ENCODE data around the gene RNASET2.

The RNASET2 gene

DNA sequence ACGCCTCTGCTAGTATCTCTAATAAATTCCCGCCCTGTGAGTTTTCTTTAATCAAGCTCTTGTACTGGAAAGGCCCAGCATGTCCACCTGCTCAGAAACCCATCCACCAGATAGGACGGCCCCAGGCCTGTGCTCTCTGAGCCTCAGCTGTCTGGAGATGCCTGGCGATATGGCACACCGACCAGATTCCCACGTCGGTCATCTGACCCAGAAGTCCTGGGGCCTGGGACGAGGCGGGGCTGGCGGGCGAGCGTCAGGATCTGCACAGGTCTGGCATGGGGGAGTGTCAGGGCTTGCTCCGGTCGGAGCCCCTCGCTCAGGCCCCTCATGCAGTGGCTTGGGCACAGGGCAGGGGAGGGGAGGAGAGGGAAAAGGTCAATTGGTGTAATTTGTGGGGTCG, 10.2 kb downstream of the RNASET2 start:
- no peak overlapping the region for H3K4me3 Mint-ChIP-seq
- H3K27ac Mint-ChIP-seq: no peak overlapping the region
- no peak for DNase-seq
- H3K27me3 Mint-ChIP-seq: no peaks in the 10 kb centered on the region
- peaks cover 42% of the 10 kb centered on the region for H3K4me1 Mint-ChIP-seq
- no peak for ATAC-seq
- peaks cover 43% of the 10 kb centered on the region for H3K36me3 Mint-ChIP-seq (ENCODE audit: low read depth)
- no peaks in the 10 kb centered on the region for H3K9me3 Mint-ChIP-seq

DNA sequence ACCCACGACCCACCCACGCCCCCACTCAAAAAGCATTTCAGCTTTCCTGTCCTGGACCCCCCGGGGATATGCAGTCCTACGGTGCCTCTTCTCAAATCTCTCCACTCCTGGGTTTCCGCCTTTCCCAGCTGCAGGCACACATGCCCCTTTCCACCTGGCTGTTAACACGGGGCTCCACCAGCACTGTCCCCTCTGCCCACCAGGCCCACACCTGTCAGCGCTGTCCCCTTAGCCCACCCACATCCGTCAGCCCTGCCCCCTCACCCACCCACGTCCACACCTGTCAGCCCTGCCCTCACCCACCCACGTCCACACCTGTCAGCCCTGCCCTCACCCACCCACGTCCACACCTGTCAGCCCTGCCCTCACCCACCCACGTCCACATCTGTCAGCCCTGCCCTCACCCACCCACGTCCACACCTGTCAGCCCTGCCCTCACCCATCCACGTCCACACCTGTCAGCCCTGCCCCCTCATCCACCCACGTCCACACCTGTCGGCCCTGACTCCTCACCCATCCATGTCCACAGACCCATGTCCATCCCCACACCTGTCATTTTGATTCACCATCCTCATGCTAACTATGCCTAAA, 11.6 kb downstream of the RNASET2 start:
- H3K27me3 Mint-ChIP-seq: no peaks in the 10 kb centered on the region
- H3K4me3 Mint-ChIP-seq: no peak overlapping the region
- peaks cover 40% of the 10 kb centered on the region for H3K4me1 Mint-ChIP-seq
- H3K36me3 Mint-ChIP-seq (ENCODE audit: low read depth): peaks cover 34% of the 10 kb centered on the region
- H3K27ac Mint-ChIP-seq: peak overlapping the region; percentile 25
- no peaks in the 10 kb centered on the region for H3K9me3 Mint-ChIP-seq
- DNase-seq (no peak), ATAC-seq (no peak)

DNA sequence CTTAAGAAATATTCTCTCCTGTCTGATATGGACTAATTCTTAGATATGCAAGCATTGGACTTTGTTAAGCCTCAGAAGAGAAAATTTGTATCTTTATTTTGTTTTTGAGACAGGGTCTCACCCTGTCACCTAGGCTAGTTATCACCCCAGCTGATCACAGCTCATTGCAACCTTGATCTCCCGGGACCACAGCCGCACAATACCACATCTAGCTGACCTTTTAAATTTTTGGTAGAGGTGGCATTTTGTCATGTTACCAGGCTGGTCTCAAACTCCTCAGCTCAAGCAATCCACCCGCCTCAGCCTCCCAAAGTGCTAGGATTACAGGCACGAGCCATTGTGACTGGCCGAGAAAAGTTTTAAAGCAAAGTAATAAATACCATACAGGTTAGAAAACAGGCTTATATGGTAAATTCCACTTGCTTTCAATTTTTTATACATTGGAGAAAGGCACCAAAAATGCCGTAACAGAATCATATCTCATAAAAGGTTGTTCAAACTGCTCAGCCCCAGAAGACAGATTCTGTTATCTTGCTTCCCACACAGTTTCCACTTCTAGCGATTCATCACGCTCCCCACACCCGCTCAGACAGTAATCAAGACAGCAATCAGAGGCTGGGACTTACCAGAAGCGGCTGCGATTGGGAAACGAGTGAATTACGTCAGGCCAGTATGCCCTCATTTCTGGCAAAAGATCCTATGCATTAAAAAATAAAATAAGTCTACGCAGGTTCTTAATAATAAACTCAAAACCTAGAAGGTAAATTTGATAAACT, 13.8 kb downstream of the RNASET2 start:
- ATAC-seq: peak; percentile 78
- Mint-ChIP-seq H3K4me1 (peaks cover 42% of the 10 kb centered on the region), H3K36me3 (ENCODE audit: low read depth) (peaks cover 41% of the 10 kb centered on the region), H3K4me3 (peak overlapping the region; percentile 38), H3K9me3 (no peaks in the 10 kb centered on the region), H3K27ac (peak overlapping the region; percentile 80), H3K27me3 (no peaks in the 10 kb centered on the region)
- peak; percentile 43 for DNase-seq

DNA sequence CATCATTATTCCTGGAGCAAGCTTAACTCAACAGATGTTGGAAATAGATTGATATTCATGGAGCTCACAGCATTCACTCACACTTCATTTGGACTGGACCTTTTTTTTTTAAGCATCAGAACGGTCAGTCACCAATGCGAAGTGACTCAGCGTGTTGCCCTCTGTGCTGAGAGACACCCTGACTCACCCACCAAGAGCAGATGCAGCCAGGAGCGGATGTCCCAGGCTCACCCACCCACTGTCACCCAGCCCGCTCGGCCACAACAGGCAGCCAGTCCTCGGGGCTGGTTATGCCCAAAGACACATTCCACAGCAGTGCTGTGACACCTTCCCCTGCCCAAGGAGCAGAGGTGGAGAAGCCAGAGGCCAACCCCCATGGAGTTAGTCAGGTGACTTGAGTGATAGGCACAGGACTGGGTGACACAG, 15.7 kb downstream of the RNASET2 start:
- Mint-ChIP-seq H3K4me3 (no peak overlapping the region), H3K27me3 (no peaks in the 10 kb centered on the region), H3K4me1 (peaks cover 51% of the 10 kb centered on the region), H3K9me3 (no peaks in the 10 kb centered on the region), H3K27ac (no peak overlapping the region), H3K36me3 (ENCODE audit: low read depth) (peaks cover 41% of the 10 kb centered on the region)
- DNase-seq (no peak), ATAC-seq (no peak)

DNA sequence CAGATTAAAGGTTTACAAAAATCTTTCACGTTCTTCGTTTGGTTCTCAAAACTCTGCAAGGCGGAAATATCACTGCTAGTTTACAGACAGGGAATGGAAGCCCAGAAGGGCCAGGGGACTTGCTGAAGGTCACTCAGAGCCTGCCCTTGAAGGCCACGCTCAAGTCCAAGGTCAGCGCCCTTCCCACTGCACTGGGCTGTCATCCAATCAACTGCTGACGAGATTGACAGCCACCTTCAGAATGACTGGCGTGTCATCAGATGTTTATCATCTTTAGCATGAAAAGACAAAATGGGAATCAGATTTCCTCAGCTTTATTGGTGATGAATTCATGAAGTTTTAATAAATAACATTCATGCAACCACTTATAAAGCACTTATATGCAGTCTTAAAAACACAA, 16.5 kb downstream of the RNASET2 start:
- Mint-ChIP-seq H3K9me3 (no peaks in the 10 kb centered on the region), H3K4me3 (no peak overlapping the region), H3K27ac (no peak overlapping the region), H3K27me3 (no peaks in the 10 kb centered on the region), H3K4me1 (peaks cover 49% of the 10 kb centered on the region), H3K36me3 (ENCODE audit: low read depth) (peaks cover 37% of the 10 kb centered on the region)
- ATAC-seq: no peak
- no peak for DNase-seq

DNA sequence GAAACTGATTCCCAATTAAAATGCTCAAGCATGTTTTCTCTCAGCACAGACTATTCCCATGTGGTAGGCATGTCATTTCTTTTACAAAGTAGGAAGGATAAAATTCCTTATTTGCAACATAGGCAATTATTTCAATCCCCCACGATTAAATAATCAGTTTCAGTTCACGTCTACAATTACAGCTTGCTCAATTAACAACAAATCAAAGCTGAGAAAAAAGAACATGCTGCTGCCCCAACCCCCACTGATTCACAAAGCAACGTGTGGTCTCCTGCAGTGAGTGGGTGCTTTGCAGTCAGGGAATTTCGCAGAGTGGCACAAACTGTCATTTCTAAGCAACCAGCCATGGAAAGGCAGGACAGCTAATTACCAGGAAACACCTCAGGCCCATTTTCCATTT, 17.0 kb downstream of the RNASET2 start:
- Mint-ChIP-seq H3K9me3 (no peaks in the 10 kb centered on the region), H3K4me3 (no peak overlapping the region), H3K36me3 (ENCODE audit: low read depth) (peaks cover 37% of the 10 kb centered on the region), H3K4me1 (peaks cover 49% of the 10 kb centered on the region), H3K27ac (no peak overlapping the region), H3K27me3 (no peaks in the 10 kb centered on the region)
- DNase-seq (no peak), ATAC-seq (no peak)

DNA sequence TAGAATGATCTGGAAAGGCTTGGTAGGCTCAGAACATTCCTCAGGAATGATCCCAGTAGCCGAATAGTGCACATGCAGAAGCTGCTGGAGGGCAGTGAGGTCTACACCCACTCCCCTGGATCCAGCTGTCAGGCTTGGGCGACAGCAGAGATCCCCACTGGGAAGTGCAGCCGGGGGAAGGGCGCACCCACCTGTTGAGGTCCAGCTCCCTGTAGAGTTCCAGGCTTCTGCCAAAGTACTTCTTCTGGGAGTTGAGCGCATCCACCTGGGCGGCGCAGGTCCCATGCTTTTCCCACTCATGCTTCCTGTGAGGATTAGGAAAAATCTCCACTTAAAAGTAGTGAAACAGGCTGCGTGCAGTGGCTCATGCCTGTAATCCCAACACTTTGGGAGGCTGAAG, 17.6 kb downstream of the RNASET2 start:
- Mint-ChIP-seq H3K9me3 (no peaks in the 10 kb centered on the region), H3K27ac (no peak overlapping the region), H3K36me3 (ENCODE audit: low read depth) (peaks cover 37% of the 10 kb centered on the region), H3K4me1 (peaks cover 49% of the 10 kb centered on the region), H3K4me3 (no peak overlapping the region), H3K27me3 (no peaks in the 10 kb centered on the region)
- ATAC-seq (no peak), DNase-seq (no peak)

DNA sequence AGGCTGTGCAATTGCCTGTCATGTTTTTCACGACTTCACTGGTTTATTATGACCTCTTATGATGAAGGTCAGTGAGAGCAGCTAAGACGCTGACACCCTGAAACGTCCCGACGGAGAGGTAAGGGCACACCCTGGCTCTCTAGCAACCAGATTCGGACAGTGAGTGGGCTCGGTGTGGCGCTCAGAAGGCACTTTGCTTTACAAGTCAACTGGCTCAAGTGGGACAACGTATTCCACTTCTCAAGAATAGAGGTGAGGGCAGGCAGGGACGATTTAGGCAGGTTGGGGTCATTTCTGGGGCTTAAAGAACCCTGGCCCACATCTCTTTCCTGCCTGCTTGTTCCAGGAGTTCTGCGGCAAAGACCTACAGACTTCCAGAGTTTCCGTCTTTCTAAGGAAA, 18.2 kb downstream of the RNASET2 start:
- DNase-seq (no peak), ATAC-seq (no peak)
- peaks cover 32% of the 10 kb centered on the region for H3K36me3 Mint-ChIP-seq (ENCODE audit: low read depth)
- H3K27me3 Mint-ChIP-seq: no peaks in the 10 kb centered on the region
- no peak overlapping the region for H3K27ac Mint-ChIP-seq
- H3K4me3 Mint-ChIP-seq: no peak overlapping the region
- no peaks in the 10 kb centered on the region for H3K9me3 Mint-ChIP-seq
- H3K4me1 Mint-ChIP-seq: peaks cover 44% of the 10 kb centered on the region

DNA sequence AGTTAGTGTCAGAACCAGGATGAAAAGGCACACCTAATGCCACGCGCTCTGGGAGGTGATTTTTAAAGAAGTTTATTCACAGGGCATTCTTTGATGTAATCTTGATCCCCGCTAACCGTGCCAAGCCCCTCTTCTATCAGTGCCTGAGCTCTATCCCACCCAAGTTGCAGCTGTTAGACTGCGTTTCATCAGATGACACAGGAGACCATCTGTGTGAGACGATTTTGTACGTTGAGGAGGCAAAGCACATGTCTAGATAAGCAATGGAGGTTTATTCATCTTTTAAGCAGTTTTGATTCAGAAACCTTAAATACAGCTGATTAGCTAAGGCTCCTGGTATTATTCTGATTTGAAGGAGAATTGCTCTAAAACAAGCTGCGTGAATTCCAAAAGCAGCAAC, 18.6 kb downstream of the RNASET2 start:
- Mint-ChIP-seq H3K4me3 (no peak overlapping the region), H3K4me1 (peaks cover 40% of the 10 kb centered on the region), H3K27ac (no peak overlapping the region), H3K9me3 (no peaks in the 10 kb centered on the region), H3K36me3 (ENCODE audit: low read depth) (peaks cover 28% of the 10 kb centered on the region), H3K27me3 (no peaks in the 10 kb centered on the region)
- no peak for ATAC-seq
- DNase-seq: no peak

DNA sequence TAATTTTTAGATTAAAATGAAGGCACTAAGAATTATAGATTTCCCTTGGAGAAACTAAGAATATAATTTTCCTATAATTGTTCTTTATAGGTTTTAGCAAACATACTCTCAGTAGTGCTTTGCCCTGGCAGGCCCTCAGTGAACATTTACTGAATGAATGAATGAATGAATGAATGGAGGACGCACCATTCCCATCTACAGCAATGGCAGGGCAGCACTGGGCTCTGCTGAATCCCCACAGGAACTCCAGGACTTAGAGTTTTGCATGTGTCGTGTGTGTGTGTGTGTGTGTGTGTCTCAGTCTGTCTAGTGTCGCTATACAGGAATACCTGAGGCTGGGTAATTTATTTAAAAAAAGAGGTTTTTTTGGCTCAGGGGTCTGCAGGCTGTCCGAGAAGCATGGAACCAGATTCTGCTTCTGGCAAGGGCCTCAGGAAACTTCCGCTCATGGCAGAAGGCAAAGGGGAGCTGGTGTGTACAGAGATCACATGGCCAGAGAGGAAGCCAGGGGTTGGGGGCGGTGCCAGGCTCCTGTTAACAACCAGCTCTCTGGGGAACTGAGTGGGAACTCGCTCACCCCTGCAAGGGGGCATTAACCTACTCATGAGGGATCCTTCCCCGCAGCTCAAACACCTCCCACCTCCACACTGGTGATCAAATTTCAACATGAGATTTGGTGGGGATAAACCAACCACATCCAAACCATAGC, 20.1 kb downstream of the RNASET2 start:
- Mint-ChIP-seq H3K4me3 (no peak overlapping the region), H3K36me3 (ENCODE audit: low read depth) (peaks cover 24% of the 10 kb centered on the region), H3K9me3 (no peaks in the 10 kb centered on the region), H3K4me1 (peaks cover 32% of the 10 kb centered on the region), H3K27ac (peak overlapping the region; percentile 18), H3K27me3 (no peaks in the 10 kb centered on the region)
- ATAC-seq: peak; percentile 24
- peak; percentile 15 for DNase-seq

DNA sequence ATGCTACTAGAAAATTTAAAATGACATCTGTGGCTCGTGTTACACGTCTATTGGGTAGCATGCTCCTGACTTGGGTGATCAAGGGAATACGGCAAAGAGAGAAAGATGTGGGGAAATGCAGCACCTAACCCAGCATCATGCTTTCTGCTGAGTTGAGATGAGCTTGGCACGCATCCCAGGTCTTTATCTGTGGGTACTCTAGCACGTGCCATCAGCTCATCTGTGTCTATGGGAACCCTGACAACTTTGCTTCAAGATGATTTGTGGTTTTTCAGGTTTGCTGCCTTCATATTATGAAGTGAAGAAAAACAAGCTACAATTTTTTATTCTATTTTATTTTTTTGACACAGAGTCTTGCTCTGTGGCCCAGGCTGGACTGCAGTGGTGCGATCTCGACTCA, 21.0 kb downstream of the RNASET2 start:
- Mint-ChIP-seq H3K27ac (peak overlapping the region; percentile 20), H3K27me3 (no peaks in the 10 kb centered on the region), H3K9me3 (no peaks in the 10 kb centered on the region), H3K4me3 (no peak overlapping the region), H3K4me1 (peaks cover 25% of the 10 kb centered on the region), H3K36me3 (ENCODE audit: low read depth) (peaks cover 22% of the 10 kb centered on the region)
- DNase-seq (no peak), ATAC-seq (no peak)

DNA sequence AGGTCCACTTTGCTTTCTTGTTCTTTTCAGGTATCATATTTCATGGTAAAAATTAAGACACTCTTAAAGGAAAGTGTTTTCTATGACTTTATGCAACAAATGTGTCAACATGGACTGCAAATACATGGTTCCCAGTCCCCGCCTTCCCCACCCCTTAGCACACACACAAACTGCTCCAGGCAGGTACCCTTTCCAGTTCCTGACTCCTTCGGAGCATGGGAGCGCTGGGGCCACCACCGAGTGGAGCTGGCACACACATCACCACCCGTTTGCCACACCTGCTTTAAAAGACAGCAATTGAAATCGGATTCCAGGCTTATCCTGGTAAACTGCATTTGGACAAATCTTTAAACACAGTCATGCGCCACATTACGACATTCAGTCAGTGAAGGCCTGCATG, 22.2 kb downstream of the RNASET2 start:
- Mint-ChIP-seq H3K4me1 (peaks cover 24% of the 10 kb centered on the region), H3K27ac (no peak overlapping the region), H3K9me3 (no peaks in the 10 kb centered on the region), H3K4me3 (no peak overlapping the region), H3K36me3 (ENCODE audit: low read depth) (peaks cover 25% of the 10 kb centered on the region), H3K27me3 (no peaks in the 10 kb centered on the region)
- ATAC-seq (no peak), DNase-seq (no peak)

DNA sequence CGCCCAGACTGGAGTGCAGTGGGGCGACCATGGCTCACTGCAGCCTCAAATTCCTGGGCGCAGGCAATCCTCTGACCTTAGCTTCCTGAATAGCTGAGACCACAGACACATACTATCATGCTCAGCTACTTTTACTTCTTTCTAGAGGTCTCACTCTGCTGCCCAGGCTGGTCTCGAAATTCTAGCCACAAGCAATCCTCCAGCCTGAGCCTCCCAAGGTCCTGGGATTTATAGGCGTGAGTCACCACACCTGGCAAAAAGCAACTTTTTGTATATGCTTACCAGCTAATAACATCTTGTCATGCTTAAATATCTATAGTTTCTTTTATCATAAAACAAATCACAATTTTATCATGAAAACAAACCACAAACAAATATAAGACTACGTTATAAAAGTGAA, 23.0 kb downstream of the RNASET2 start:
- ATAC-seq (no peak), DNase-seq (no peak)
- peaks cover 26% of the 10 kb centered on the region for H3K4me1 Mint-ChIP-seq
- no peak overlapping the region for H3K4me3 Mint-ChIP-seq
- H3K27ac Mint-ChIP-seq: no peak overlapping the region
- no peaks in the 10 kb centered on the region for H3K27me3 Mint-ChIP-seq
- H3K36me3 Mint-ChIP-seq (ENCODE audit: low read depth): peaks cover 23% of the 10 kb centered on the region
- no peaks in the 10 kb centered on the region for H3K9me3 Mint-ChIP-seq

DNA sequence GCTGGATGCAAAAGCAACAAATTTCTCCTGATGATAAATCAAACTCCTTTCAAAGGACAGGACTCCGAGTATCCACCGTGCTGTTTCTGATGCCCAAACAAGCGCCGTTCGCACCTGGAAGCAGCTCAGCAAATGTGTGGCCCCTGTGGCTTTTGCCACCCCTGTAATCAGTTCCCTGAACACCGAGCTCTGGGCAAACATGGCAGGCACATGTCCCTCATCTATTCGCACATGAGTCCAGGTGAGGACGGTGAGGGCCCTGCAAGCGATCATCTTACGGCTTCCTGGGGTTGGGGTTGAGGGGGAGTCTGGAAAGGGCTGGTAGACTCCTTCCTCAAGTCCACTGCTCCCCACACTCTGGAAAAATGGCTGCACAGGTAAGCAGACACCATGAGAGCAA, 23.7 kb downstream of the RNASET2 start:
- Mint-ChIP-seq H3K4me1 (peaks cover 26% of the 10 kb centered on the region), H3K9me3 (no peaks in the 10 kb centered on the region), H3K27me3 (no peaks in the 10 kb centered on the region), H3K36me3 (ENCODE audit: low read depth) (peaks cover 19% of the 10 kb centered on the region), H3K27ac (no peak overlapping the region), H3K4me3 (no peak overlapping the region)
- ATAC-seq: no peak
- no peak for DNase-seq

DNA sequence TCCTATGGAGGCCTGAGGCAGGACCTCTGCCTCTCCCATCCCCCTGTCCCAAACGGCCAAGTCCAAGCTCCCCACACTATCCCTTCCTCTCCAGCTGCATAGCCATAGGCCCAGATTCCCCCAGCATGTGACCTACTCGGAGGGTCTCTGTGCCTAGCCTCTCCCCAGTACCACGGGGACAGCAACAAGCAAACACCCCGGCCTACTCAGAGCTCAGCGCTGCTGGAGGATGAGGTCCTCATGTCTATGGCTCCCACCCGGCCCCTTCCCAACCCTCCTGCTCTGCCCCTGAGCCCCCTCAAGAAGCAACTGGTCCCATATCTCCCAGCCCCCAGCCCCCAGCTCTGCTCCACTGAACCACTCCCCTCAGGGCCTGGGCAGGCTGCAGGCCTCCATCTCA, 24.2 kb downstream of the RNASET2 start:
- Mint-ChIP-seq H3K36me3 (ENCODE audit: low read depth) (peaks cover 16% of the 10 kb centered on the region), H3K4me1 (peaks cover 25% of the 10 kb centered on the region), H3K4me3 (no peak overlapping the region), H3K9me3 (no peaks in the 10 kb centered on the region), H3K27ac (no peak overlapping the region), H3K27me3 (no peaks in the 10 kb centered on the region)
- no peak for DNase-seq
- no peak for ATAC-seq

All from activated naive CD8-positive, alpha-beta T cell treated with anti-CD3 and anti-CD28 coated beads, Interleukin-2, amount 50 U/mL, for 24 hours (primary cell).